ENCODE results near the gene TMPRSS4. TPM values are rescaled to one million over a fixed set of nuclear protein-coding genes. Genes with fewer than 3 reads are reported as not detected.

TMPRSS4 gene
- total RNA-seq, 2 donors from 2014 or later = 6.5 TPM; not detected in 1

DNA sequence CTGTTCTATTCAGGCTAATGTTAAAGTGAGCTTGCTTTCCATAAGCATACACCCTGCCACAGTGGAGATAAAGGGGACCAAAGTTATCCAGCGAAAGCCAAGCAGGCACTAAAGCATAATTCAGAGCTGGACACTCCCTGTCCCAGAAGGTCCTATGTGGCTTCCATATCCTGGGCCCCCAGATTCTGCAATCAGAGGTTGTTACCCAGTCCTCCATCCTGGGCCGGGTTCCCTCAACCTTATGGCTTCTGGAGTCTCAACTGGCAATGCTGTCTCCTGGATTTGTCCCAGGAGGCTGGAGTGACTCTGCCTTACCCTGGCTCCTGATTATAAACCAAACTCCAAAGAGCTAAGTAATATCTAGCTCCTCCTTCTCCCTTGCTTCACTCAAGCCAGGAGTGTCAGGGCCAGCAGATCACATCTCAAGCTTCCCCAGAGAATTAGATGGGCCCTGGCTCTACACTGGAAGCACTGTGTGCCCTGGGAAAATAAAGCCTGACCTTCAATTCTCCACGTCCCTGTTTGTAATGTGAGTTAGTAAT, 23.9 kb downstream of the TMPRSS4 start:
- Histone ChIP-seq H3K27ac (no peak overlapping the region), H3K27me3 (no peaks in the 10 kb centered on the region), H3K4me1 (no peaks in the 10 kb centered on the region), H3K9me3 (no peaks in the 10 kb centered on the region), H3K36me3 (replicated peaks in 1 of 2; ENCODE audit: insufficient read depth in 1 of 2, low read depth in 2 of 2) (no peaks in the 10 kb centered on the region), H3K4me3 (no peak overlapping the region)
- TF ChIP-seq POLR2A (IDR thresholded peaks at IDR 0.05) = no peak
- WGBS, 2 donors = 51 to 53% methylated on average over 3 of the region's 3 CpGs
- DNase-seq = no peak
- ATAC-seq = peak; percentile 30
- intact Hi-C loops (cut with DNase I) = no loop called here

DNA sequence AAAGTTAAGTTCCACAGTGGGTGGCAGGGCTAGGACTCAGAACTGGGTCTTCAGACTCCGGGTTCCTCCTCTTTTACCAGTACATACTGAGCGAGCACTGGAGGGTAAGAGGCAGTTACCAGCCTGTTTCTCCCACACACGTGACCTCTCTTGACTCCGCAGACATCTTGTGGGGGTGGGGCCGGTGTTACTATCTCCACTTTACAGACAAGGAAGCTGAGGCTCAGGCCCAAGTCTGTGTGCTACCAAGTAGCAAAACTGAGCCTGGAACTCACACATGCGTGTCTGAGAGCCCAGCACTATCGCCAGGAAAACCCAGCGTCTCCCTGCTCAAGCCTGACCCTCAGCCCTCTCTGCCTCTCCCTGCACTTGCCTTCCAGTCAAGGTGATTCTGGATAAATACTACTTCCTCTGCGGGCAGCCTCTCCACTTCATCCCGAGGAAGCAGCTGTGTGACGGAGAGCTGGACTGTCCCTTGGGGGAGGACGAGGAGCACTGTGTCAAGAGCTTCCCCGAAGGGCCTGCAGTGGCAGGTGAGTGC, 25.9 kb downstream of the TMPRSS4 start:
- Histone ChIP-seq H3K27ac (no peak overlapping the region), H3K36me3 (replicated peaks in 1 of 2; ENCODE audit: insufficient read depth in 1 of 2, low read depth in 2 of 2) (no peaks in the 10 kb centered on the region), H3K9me3 (no peaks in the 10 kb centered on the region), H3K4me3 (no peak overlapping the region), H3K27me3 (no peaks in the 10 kb centered on the region), H3K4me1 (no peaks in the 10 kb centered on the region)
- intact Hi-C loops (cut with DNase I) = no loop called here
- TF ChIP-seq, protein P1, sequence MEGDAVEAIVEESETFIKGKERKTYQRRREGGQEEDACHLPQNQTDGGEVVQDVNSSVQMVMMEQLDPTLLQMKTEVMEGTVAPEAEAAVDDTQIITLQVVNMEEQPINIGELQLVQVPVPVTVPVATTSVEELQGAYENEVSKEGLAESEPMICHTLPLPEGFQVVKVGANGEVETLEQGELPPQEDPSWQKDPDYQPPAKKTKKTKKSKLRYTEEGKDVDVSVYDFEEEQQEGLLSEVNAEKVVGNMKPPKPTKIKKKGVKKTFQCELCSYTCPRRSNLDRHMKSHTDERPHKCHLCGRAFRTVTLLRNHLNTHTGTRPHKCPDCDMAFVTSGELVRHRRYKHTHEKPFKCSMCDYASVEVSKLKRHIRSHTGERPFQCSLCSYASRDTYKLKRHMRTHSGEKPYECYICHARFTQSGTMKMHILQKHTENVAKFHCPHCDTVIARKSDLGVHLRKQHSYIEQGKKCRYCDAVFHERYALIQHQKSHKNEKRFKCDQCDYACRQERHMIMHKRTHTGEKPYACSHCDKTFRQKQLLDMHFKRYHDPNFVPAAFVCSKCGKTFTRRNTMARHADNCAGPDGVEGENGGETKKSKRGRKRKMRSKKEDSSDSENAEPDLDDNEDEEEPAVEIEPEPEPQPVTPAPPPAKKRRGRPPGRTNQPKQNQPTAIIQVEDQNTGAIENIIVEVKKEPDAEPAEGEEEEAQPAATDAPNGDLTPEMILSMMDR (IDR thresholded peaks at IDR 0.05) = no peak
- TF ChIP-seq POLR2A (IDR thresholded peaks at IDR 0.05) = no peak
- DNase-seq (no peak), ATAC-seq (no peak)
- WGBS, 2 donors = 73 to 82% methylated on average over 13 of the region's 13 CpGs

- TF ChIP-seq, protein P1 (IDR thresholded peaks at IDR 0.05) = no peak
- DNase-seq (no peak), ATAC-seq (no peak)
- Histone ChIP-seq H3K9me3 (no peaks in the 10 kb centered on the region), H3K27ac (no peak overlapping the region), H3K4me3 (no peak overlapping the region), H3K27me3 (no peaks in the 10 kb centered on the region), H3K4me1 (no peaks in the 10 kb centered on the region), H3K36me3 (replicated peaks in 1 of 2; ENCODE audit: insufficient read depth in 1 of 2, low read depth in 2 of 2) (no peaks in the 10 kb centered on the region)
- 91 to 94% methylated on average over 5 to 6 of the region's 6 CpGs for WGBS, 2 donors
- intact Hi-C loops (cut with DNase I) = no loop called here
These were observed 27.6 kb downstream of the TMPRSS4 start for GRCh38 chr11:118104491-118104890.

GRCh38 chr11:118105657-118106305, 28.9 kb downstream of the TMPRSS4 start:
- Histone ChIP-seq H3K9me3 (no peaks in the 10 kb centered on the region), H3K27ac (no peak overlapping the region), H3K36me3 (replicated peaks in 1 of 2; ENCODE audit: insufficient read depth in 1 of 2, low read depth in 2 of 2) (no peaks in the 10 kb centered on the region), H3K4me3 (no peak overlapping the region), H3K4me1 (no peaks in the 10 kb centered on the region), H3K27me3 (no peaks in the 10 kb centered on the region)
- ATAC-seq (no peak), DNase-seq (no peak)
- TF ChIP-seq, protein P1 (IDR thresholded peaks at IDR 0.05) = no peak
- no peak for TF ChIP-seq POLR2A (IDR thresholded peaks at IDR 0.05)
- 58 to 69% methylated on average over 3 to 4 of the region's 4 CpGs for WGBS, 2 donors
- intact Hi-C loops (cut with DNase I) = no loop called here

DNA sequence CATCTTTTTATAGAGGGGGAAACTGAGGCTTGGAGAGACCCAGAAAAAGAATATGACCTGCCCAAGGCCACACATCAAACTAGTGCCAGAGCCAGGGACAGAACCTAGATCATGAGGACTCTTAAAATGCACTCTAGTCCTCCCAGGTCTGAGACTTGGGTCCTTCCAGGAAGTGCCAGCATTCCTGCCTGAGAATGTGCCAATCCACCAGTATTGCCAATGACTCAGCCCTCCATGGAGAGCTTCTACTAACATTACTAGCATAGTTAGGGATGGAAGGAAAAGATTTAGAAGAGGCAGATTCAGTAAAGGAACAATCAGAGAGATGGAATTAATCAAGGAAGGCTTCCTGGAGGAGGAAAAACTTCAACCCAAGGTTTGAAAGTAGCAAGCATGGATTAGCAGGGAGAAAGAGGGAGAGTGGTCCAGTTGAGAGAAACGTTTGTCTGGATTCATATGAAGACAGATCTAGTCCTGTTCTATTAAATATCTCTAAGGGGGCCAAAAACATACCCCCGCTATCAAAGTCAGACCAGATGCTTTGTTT, 30.0 kb downstream of the TMPRSS4 start:
- WGBS, 2 donors = 47 to 66% methylated on average over 2 of the region's 2 CpGs
- no peak overlapping the region for H3K4me3 ChIP-seq
- H3K27me3 ChIP-seq = no peaks in the 10 kb centered on the region
- TF ChIP-seq, protein P1 (IDR thresholded peaks at IDR 0.05) = no peak
- TF ChIP-seq POLR2A (IDR thresholded peaks at IDR 0.05) = no peak
- H3K9me3 ChIP-seq = no peaks in the 10 kb centered on the region
- DNase-seq = no peak
- no peak overlapping the region for H3K27ac ChIP-seq
- no peak for ATAC-seq
- no peaks in the 10 kb centered on the region for H3K36me3 ChIP-seq (replicated peaks in 1 of 2; ENCODE audit: insufficient read depth in 1 of 2, low read depth in 2 of 2)
- no peaks in the 10 kb centered on the region for H3K4me1 ChIP-seq
- intact Hi-C loops (cut with DNase I) = no loop called here

All from body of pancreas (tissue), 4 donors.